Neural progenitor cell (in vitro differentiated cells): ENCODE data around the gene KLHDC7B. TPM values are rescaled to one million over a fixed set of nuclear protein-coding genes. Genes with fewer than 3 reads are reported as not detected.

Source experiments
- DNase-seq: peaks from one replicate; pipeline ENCODE4 v3.0.0-alpha.2; 2016; ENCODE audit warnings: low spot score
- H2AFZ ChIP-seq: fragments of 200-600 bp; sonication (generic); replicated peaks from 2 replicates; pipeline ENCODE4 v1.6.1; 2016; ENCODE audit warnings: antibody characterized with exemption
- H3F3A ChIP-seq: fragments of 200-600 bp; sonication (generic); 2 replicates; pipeline ENCODE4 v1.6.1; 2016; ENCODE audit warnings: antibody characterized with exemption, low read depth
- H3K27ac ChIP-seq: fragments of 200-600 bp; sonication (generic); 2 replicates; pipeline ENCODE4 v1.5.1; 2016; ENCODE audit warnings: mild to moderate bottlenecking
- H3K27me3 ChIP-seq: fragments of 200-600 bp; sonication (generic); 2 replicates; pipeline ENCODE4 v1.6.1; 2016; ENCODE audit warnings: mild to moderate bottlenecking, moderate library complexity
- H3K36me3 ChIP-seq: fragments of 200-600 bp; sonication (generic); 2 replicates; pipeline ENCODE4 v1.5.1; 2016
- H3K4me1 ChIP-seq: fragments of 200-600 bp; sonication (generic); 2 replicates; pipeline ENCODE4 v1.6.1; 2016; ENCODE audit warnings: mixed run types
- H3K4me2 ChIP-seq: fragments of 200-600 bp; sonication (generic); 2 replicates; pipeline ENCODE4 v1.6.1; 2016
- H3K4me3 ChIP-seq: fragments of 200-600 bp; sonication (generic); 2 replicates; pipeline ENCODE4 v1.5.1; 2016
- H3K79me2 ChIP-seq: fragments of 200-600 bp; sonication (generic); 2 replicates; pipeline ENCODE4 v1.6.1; 2016; ENCODE audit warnings: low read depth
- H3K9ac ChIP-seq: fragments of 200-600 bp; sonication (generic); 2 replicates; pipeline ENCODE4 v1.6.1; 2016
- H3K9me3 ChIP-seq: fragments of 200-600 bp; sonication (generic); 2 replicates; pipeline ENCODE4 v1.5.1; 2016; ENCODE audit warnings: low read depth
- H4K20me1 ChIP-seq: fragments of 200-600 bp; sonication (generic); 2 replicates; pipeline ENCODE4 v1.6.1; 2016; ENCODE audit warnings: low read depth
- H3K27ac Mint-ChIP-seq: 3 replicates; pipeline ENCODE4 v1.8.0; 2021; ENCODE audit warnings: mixed read lengths
- H3K27me3 Mint-ChIP-seq: 2 replicates; pipeline ENCODE4 v1.8.0; 2022; ENCODE audit warnings: low read depth, mild to moderate bottlenecking, inconsistent platforms, moderate library complexity, mixed read lengths; ENCODE audit not compliant: insufficient read depth
- H3K36me3 Mint-ChIP-seq: 3 replicates; pipeline ENCODE4 v1.8.0; 2021; ENCODE audit warnings: mixed read lengths
- H3K4me1 Mint-ChIP-seq: 3 replicates; pipeline ENCODE4 v1.8.0; 2021; ENCODE audit warnings: mixed read lengths
- H3K4me3 Mint-ChIP-seq: 3 replicates; pipeline ENCODE4 v1.8.0; 2021; ENCODE audit warnings: mild to moderate bottlenecking, moderate library complexity, mixed read lengths
- H3K9me3 Mint-ChIP-seq: 3 replicates; pipeline ENCODE4 v1.8.0; 2020; ENCODE audit warnings: mixed read lengths
- EZH2 ChIP-seq: fragments of 200-600 bp; sonication (generic); IDR thresholded peaks from 2 replicates; pipeline ENCODE4 v1.6.1; 2017; ENCODE audit warnings: antibody characterized with exemption, mild to moderate bottlenecking, moderate library complexity
- EZH2phosphoT487 ChIP-seq: fragments of 200-600 bp; sonication (generic); IDR thresholded peaks from 2 replicates; pipeline ENCODE4 v1.6.1; 2017; ENCODE audit warnings: antibody characterized with exemption
- total RNA-seq: library from RNA; depleted of rRNA; stranded (reverse); fragments of >200 nt; gene quantifications from 2 replicates; pipeline ENCODE4 v1.2.3, GENCODE V29; 2015; ENCODE audit warnings: low replicate concordance
- TF ChIP-seq, protein P1 (sequence below): fragments of 200-600 bp; sonication (generic); IDR thresholded peaks from 2 replicates; pipeline ENCODE4 v1.5.1; 2017; ENCODE audit warnings: antibody characterized with exemption, mild to moderate bottlenecking

The KLHDC7B gene
- total RNA-seq, 1 donor from 2014 or later = not detected

DNA sequence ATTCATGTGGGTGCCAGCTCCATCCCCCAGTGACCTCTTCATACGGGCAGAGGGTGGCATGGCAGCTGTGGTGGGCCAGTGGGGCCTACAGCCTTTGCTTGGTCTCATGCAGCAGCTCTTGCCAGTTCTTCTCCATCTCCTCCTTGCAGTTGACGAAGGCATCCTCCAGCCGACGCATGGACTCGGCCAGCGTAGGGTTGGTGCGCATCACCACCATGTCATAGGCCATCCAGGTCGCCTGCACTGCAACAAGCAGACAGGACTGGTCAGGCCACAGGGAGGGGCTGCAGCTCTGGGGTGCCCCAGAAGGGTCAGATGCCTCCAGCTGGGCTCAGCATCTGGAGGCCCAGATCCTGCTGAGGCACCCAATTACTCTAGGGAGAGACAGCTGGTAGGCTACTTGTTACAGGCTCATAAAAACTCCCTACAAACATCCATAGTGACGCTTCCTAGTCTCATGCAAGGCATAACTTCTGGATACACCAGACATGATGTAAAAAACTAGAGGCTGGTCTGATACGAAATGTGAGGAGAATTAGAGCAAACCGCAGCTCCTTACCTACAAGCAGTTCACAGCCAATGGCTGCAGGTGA, 5.6 kb downstream of the KLHDC7B start:
- H3K4me1 Mint-ChIP-seq = no peaks in the 10 kb centered on the region
- Histone ChIP-seq H3K79me2 (no peaks in the 10 kb centered on the region), H4K20me1 (no peaks in the 10 kb centered on the region), H3K4me2 (no peak overlapping the region), H3K27ac (no peak overlapping the region), H3K27me3 (no peaks in the 10 kb centered on the region), H2AFZ (no peak overlapping the region), H3K36me3 (no peaks in the 10 kb centered on the region), H3F3A (no peaks in the 10 kb centered on the region), H3K4me1 (no peaks in the 10 kb centered on the region), H3K9me3 (no peaks in the 10 kb centered on the region), H3K9ac (no peak overlapping the region), H3K4me3 (no peak overlapping the region)
- no peaks in the 10 kb centered on the region for H3K9me3 Mint-ChIP-seq
- peaks cover 3% of the 10 kb centered on the region for H3K27me3 Mint-ChIP-seq
- H3K36me3 Mint-ChIP-seq = no peaks in the 10 kb centered on the region
- DNase-seq = no peak
- no peak overlapping the region for H3K4me3 Mint-ChIP-seq
- TF ChIP-seq EZH2 = no peak
- TF ChIP-seq, protein P1, sequence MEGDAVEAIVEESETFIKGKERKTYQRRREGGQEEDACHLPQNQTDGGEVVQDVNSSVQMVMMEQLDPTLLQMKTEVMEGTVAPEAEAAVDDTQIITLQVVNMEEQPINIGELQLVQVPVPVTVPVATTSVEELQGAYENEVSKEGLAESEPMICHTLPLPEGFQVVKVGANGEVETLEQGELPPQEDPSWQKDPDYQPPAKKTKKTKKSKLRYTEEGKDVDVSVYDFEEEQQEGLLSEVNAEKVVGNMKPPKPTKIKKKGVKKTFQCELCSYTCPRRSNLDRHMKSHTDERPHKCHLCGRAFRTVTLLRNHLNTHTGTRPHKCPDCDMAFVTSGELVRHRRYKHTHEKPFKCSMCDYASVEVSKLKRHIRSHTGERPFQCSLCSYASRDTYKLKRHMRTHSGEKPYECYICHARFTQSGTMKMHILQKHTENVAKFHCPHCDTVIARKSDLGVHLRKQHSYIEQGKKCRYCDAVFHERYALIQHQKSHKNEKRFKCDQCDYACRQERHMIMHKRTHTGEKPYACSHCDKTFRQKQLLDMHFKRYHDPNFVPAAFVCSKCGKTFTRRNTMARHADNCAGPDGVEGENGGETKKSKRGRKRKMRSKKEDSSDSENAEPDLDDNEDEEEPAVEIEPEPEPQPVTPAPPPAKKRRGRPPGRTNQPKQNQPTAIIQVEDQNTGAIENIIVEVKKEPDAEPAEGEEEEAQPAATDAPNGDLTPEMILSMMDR = no peak
- no peak overlapping the region for H3K27ac Mint-ChIP-seq

DNA sequence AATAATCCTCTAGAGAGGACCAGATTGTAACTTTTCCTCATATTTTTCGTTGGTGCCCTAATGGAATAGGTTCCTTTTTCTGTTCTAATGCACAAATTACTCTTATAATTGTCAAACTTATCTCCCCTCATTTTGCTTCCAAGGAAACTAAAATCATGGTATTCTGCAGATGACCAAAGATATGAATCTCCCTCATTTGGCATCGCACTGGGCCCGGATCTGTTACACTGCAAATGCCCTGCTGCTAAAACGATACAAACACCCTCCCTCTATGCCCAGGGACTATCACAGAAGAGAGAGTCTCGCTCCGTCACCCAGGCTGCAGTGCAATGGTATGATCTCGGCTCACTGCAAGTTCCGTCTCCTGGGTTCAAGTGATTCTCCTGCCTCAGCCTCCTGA, 7.6 kb downstream of the KLHDC7B start:
- H3K27ac ChIP-seq = no peak overlapping the region
- no peak for DNase-seq
- Mint-ChIP-seq H3K9me3 (no peaks in the 10 kb centered on the region), H3K4me3 (no peak overlapping the region), H3K4me1 (no peaks in the 10 kb centered on the region), H3K27me3 (peaks cover 6% of the 10 kb centered on the region), H3K27ac (no peak overlapping the region), H3K36me3 (no peaks in the 10 kb centered on the region)
- H3K4me2 ChIP-seq = no peak overlapping the region
- H3K9me3 ChIP-seq = no peaks in the 10 kb centered on the region
- no peak overlapping the region for H2AFZ ChIP-seq
- H3F3A ChIP-seq = no peaks in the 10 kb centered on the region
- no peaks in the 10 kb centered on the region for H3K27me3 ChIP-seq
- no peaks in the 10 kb centered on the region for H3K4me1 ChIP-seq
- H3K79me2 ChIP-seq = no peaks in the 10 kb centered on the region
- no peaks in the 10 kb centered on the region for H3K36me3 ChIP-seq
- no peaks in the 10 kb centered on the region for H4K20me1 ChIP-seq
- no peak overlapping the region for H3K9ac ChIP-seq
- TF ChIP-seq EZH2 (no peak), EZH2phosphoT487 (no peak)
- TF ChIP-seq, protein P1 = no peak
- no peak overlapping the region for H3K4me3 ChIP-seq

DNA sequence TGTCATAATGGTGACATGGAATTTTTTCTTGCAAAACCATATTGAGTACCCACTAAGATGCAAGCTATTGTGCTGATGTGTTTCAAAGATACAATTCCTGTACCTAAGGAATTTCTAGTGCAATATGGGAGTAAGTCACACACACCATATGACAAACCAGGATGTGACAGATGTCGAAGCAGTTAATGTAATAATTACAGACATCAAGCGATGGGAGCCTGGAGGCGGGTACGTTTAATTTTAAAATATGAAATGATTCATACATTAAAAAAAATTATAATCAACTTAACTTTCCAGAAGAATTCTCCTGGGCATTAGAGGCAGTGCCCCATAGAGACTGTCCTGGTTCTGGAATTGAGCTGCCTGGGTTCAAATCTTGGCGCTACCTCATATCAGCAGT, 11.0 kb downstream of the KLHDC7B start:
- no peaks in the 10 kb centered on the region for H3K4me1 ChIP-seq
- no peaks in the 10 kb centered on the region for H3K36me3 ChIP-seq
- Mint-ChIP-seq H3K9me3 (no peaks in the 10 kb centered on the region), H3K4me1 (no peaks in the 10 kb centered on the region), H3K27ac (no peak overlapping the region), H3K27me3 (peaks cover 13% of the 10 kb centered on the region), H3K4me3 (no peak overlapping the region), H3K36me3 (no peaks in the 10 kb centered on the region)
- no peak overlapping the region for H2AFZ ChIP-seq
- H3K27ac ChIP-seq = no peak overlapping the region
- TF ChIP-seq EZH2phosphoT487 = no peak
- TF ChIP-seq, protein P1 = no peak
- no peak for TF ChIP-seq EZH2
- no peak overlapping the region for H3K4me2 ChIP-seq
- peaks cover 4% of the 10 kb centered on the region for H3F3A ChIP-seq
- no peaks in the 10 kb centered on the region for H4K20me1 ChIP-seq
- H3K4me3 ChIP-seq = no peak overlapping the region
- H3K79me2 ChIP-seq = no peaks in the 10 kb centered on the region
- DNase-seq = no peak
- H3K9ac ChIP-seq = no peak overlapping the region
- no peaks in the 10 kb centered on the region for H3K9me3 ChIP-seq
- peaks cover 5% of the 10 kb centered on the region for H3K27me3 ChIP-seq
